ENCODE results near the gene PGAP1. TPM values are rescaled to one million over a fixed set of nuclear protein-coding genes. Genes with fewer than 3 reads are reported as not detected.

Gene PGAP1
- total RNA-seq, 1 experiment from 2014 or later, result 5.8 TPM

- Mint-ChIP-seq H3K36me3 (ENCODE audit: insufficient read depth, unreplicated experiment) (no peaks in the 10 kb centered on the region), H3K4me1 (ENCODE audit: low read depth, unreplicated experiment) (no peaks in the 10 kb centered on the region), H3K4me3 (ENCODE audit: low read depth, unreplicated experiment) (no peak overlapping the region), H3K27me3 (ENCODE audit: unreplicated experiment) (no peaks in the 10 kb centered on the region), H3K9me3 (ENCODE audit: low read depth, unreplicated experiment) (no peaks in the 10 kb centered on the region), H3K27ac (ENCODE audit: unreplicated experiment) (no peak overlapping the region)
- intact Hi-C loops (cut with micrococcal nuclease; ENCODE audit: unreplicated experiment), result no loop called here
- DNase-seq, result no peak
- BruUV-seq (replicated peaks), result no TSS peak
- CTCF ChIA-PET, result no interaction called here
- no peak for TF ChIP-seq CTCF (IDR thresholded peaks at IDR 0.05; ENCODE audit: unreplicated experiment)
Observed at GRCh38 chr2:196941398-196942078, 15.0 kb upstream of the PGAP1 start.

- Mint-ChIP-seq H3K4me3 (ENCODE audit: low read depth, unreplicated experiment) (no peak overlapping the region), H3K9me3 (ENCODE audit: low read depth, unreplicated experiment) (no peaks in the 10 kb centered on the region), H3K27me3 (ENCODE audit: unreplicated experiment) (no peaks in the 10 kb centered on the region), H3K36me3 (ENCODE audit: insufficient read depth, unreplicated experiment) (no peaks in the 10 kb centered on the region), H3K27ac (ENCODE audit: unreplicated experiment) (no peak overlapping the region), H3K4me1 (ENCODE audit: low read depth, unreplicated experiment) (no peaks in the 10 kb centered on the region)
- no peak for TF ChIP-seq CTCF (IDR thresholded peaks at IDR 0.05; ENCODE audit: unreplicated experiment)
- DNase-seq, result no peak
- intact Hi-C loops (cut with micrococcal nuclease; ENCODE audit: unreplicated experiment), result no loop called here
- CTCF ChIA-PET, result no interaction called here
- BruUV-seq (replicated peaks), result no TSS peak
Observed at GRCh38 chr2:196939371-196939770, 12.9 kb upstream of the PGAP1 start.

- no peak for DNase-seq
- TF ChIP-seq CTCF (IDR thresholded peaks at IDR 0.05; ENCODE audit: unreplicated experiment), result no peak
- no TSS peak for BruUV-seq (replicated peaks)
- H3K36me3 Mint-ChIP-seq (ENCODE audit: insufficient read depth, unreplicated experiment), result no peaks in the 10 kb centered on the region
- H3K4me3 Mint-ChIP-seq (ENCODE audit: low read depth, unreplicated experiment), result no peak overlapping the region
- CTCF ChIA-PET, result no interaction called here
- intact Hi-C loops (cut with micrococcal nuclease; ENCODE audit: unreplicated experiment), result no loop called here
- H3K4me1 Mint-ChIP-seq (ENCODE audit: low read depth, unreplicated experiment), result no peaks in the 10 kb centered on the region
- no peaks in the 10 kb centered on the region for H3K27me3 Mint-ChIP-seq (ENCODE audit: unreplicated experiment)
- no peak overlapping the region for H3K27ac Mint-ChIP-seq (ENCODE audit: unreplicated experiment)
- no peaks in the 10 kb centered on the region for H3K9me3 Mint-ChIP-seq (ENCODE audit: low read depth, unreplicated experiment)
Observed at GRCh38 chr2:196935432-196935831, 8.9 kb upstream of the PGAP1 start.

- BruUV-seq (replicated peaks), result no TSS peak
- no peak for DNase-seq
- H3K36me3 Mint-ChIP-seq (ENCODE audit: insufficient read depth, unreplicated experiment), result no peaks in the 10 kb centered on the region
- H3K4me1 Mint-ChIP-seq (ENCODE audit: low read depth, unreplicated experiment), result no peaks in the 10 kb centered on the region
- no peaks in the 10 kb centered on the region for H3K27me3 Mint-ChIP-seq (ENCODE audit: unreplicated experiment)
- no peaks in the 10 kb centered on the region for H3K9me3 Mint-ChIP-seq (ENCODE audit: low read depth, unreplicated experiment)
- H3K27ac Mint-ChIP-seq (ENCODE audit: unreplicated experiment), result no peak overlapping the region
- intact Hi-C loops (cut with micrococcal nuclease; ENCODE audit: unreplicated experiment), result no loop called here
- CTCF ChIA-PET, result no interaction called here
- no peak for TF ChIP-seq CTCF (IDR thresholded peaks at IDR 0.05; ENCODE audit: unreplicated experiment)
- no peak overlapping the region for H3K4me3 Mint-ChIP-seq (ENCODE audit: low read depth, unreplicated experiment)
Observed at GRCh38 chr2:196934672-196935071, 8.2 kb upstream of the PGAP1 start.

Data from Calu3 (cell line).